ENCODE results near the gene CASP6.

CASP6 gene

GRCh38 chr4:109671350-109671749 is 31.9 kb downstream of the CASP6 start:
- no peak for DNase-seq (ENCODE audit: low spot score)

GRCh38 chr4:109665783-109666485 is 37.3 kb downstream of the CASP6 start:
- no peak for DNase-seq (ENCODE audit: low spot score)

GRCh38 chr4:109662771-109663170 is 40.5 kb downstream of the CASP6 start:
- no peak for DNase-seq (ENCODE audit: low spot score)

GRCh38 chr4:109662116-109662515 is 41.1 kb downstream of the CASP6 start:
- DNase-seq (ENCODE audit: low spot score), result no peak

GRCh38 chr4:109658871-109659410 is 44.3 kb downstream of the CASP6 start:
- DNase-seq (ENCODE audit: low spot score), result no peak

GRCh38 chr4:109657854-109658418 is 45.3 kb downstream of the CASP6 start:
- DNase-seq (ENCODE audit: low spot score), result no peak

GRCh38 chr4:109655396-109655795 is 47.8 kb downstream of the CASP6 start:
- no peak for DNase-seq (ENCODE audit: low spot score)

- DNase-seq (ENCODE audit: low spot score), result no peak
These were observed 53.4 kb downstream of the CASP6 start for GRCh38 chr4:109649872-109650271.

- DNase-seq (ENCODE audit: low spot score), result no peak
These were observed 54.2 kb downstream of the CASP6 start for GRCh38 chr4:109648997-109649575.

- DNase-seq (ENCODE audit: low spot score), result no peak
These were observed 54.8 kb downstream of the CASP6 start for GRCh38 chr4:109648266-109648996.

- DNase-seq (ENCODE audit: low spot score), result no peak
These were observed 57.2 kb downstream of the CASP6 start for GRCh38 chr4:109645874-109646710.

GRCh38 chr4:109640644-109641043 is 62.6 kb downstream of the CASP6 start:
- DNase-seq (ENCODE audit: low spot score), result no peak

All from NAMALWA (cell line).